H9 (cell line): Measurements from ENCODE around the gene ACER3. TPM values are rescaled to one million over a fixed set of nuclear protein-coding genes. Genes with fewer than 3 reads are reported as not detected.

Source experiments
- DNase-seq: peaks from one replicate; pipeline ENCODE4 v3.0.0-alpha.2; 2017
- H2AFZ ChIP-seq: one replicate; pipeline ENCODE4 v1.6.1; 2013; ENCODE audit warnings: mild to moderate bottlenecking, low read length, control low read depth, moderate library complexity
- H2AK5ac ChIP-seq: 2 replicates; pipeline ENCODE4 v1.6.1; 2013; ENCODE audit warnings: low read length, control low read depth, mixed read lengths; ENCODE audit not compliant: insufficient read length
- H2BK120ac ChIP-seq: one replicate; pipeline ENCODE4 v1.6.1; 2013; ENCODE audit warnings: low read depth, mild to moderate bottlenecking, low read length, control low read depth, inconsistent platforms; ENCODE audit not compliant: poor library complexity, severe bottlenecking
- H2BK12ac ChIP-seq: 2 replicates; pipeline ENCODE4 v1.6.1; 2013; ENCODE audit warnings: low read length, control low read depth, mixed read lengths, low read depth; ENCODE audit not compliant: insufficient read length
- H2BK15ac ChIP-seq: 2 replicates; pipeline ENCODE4 v1.6.1; 2013; ENCODE audit warnings: low read depth, low read length, control low read depth
- H2BK20ac ChIP-seq: one replicate; pipeline ENCODE4 v1.6.1; 2013; ENCODE audit warnings: low read depth, mild to moderate bottlenecking, low read length, control low read depth, inconsistent platforms; ENCODE audit not compliant: poor library complexity, severe bottlenecking
- H2BK5ac ChIP-seq: 2 replicates; pipeline ENCODE4 v1.6.1; 2013; ENCODE audit warnings: low read length, control low read depth, mixed read lengths; ENCODE audit not compliant: insufficient read length
- H3K14ac ChIP-seq: 2 replicates; pipeline ENCODE4 v1.6.1; 2013; ENCODE audit warnings: low read length, control low read depth; ENCODE audit not compliant: insufficient read depth
- H3K18ac ChIP-seq: 2 replicates; pipeline ENCODE4 v1.6.1; 2013; ENCODE audit warnings: low read depth, mild to moderate bottlenecking, mixed read lengths, low read length, control low read depth; ENCODE audit not compliant: insufficient read length
- H3K23ac ChIP-seq: 2 replicates; pipeline ENCODE4 v1.6.1; 2013; ENCODE audit warnings: low read length, control low read depth, mixed read lengths, low read depth; ENCODE audit not compliant: insufficient read length
- H3K23me2 ChIP-seq: 2 replicates; pipeline ENCODE4 v1.6.1; 2013; ENCODE audit warnings: low read depth, mild to moderate bottlenecking, mixed read lengths, low read length, control low read depth; ENCODE audit not compliant: insufficient read length, poor library complexity, severe bottlenecking
- H3K27ac ChIP-seq: 2 replicates; pipeline ENCODE4 v1.5.1; 2013; ENCODE audit warnings: low read length, control low read depth, mixed read lengths, low read depth; ENCODE audit not compliant: insufficient read length
- H3K27me3 ChIP-seq: 2 replicates; pipeline ENCODE4 v1.6.1; 2013; ENCODE audit warnings: low read length, control low read depth, inconsistent platforms; ENCODE audit not compliant: insufficient read depth
- H3K4ac ChIP-seq: 2 replicates; pipeline ENCODE4 v1.6.1; 2013; ENCODE audit warnings: low read depth, mild to moderate bottlenecking, control low read depth, inconsistent platforms, low read length, moderate library complexity
- H3K4me1 ChIP-seq: 2 replicates; pipeline ENCODE4 v1.6.1; 2013; ENCODE audit warnings: low read length, control low read depth, inconsistent platforms; ENCODE audit not compliant: insufficient read depth
- H3K4me2 ChIP-seq: 2 replicates; pipeline ENCODE4 v1.6.1; 2013; ENCODE audit warnings: low read length, control low read depth, mixed read lengths; ENCODE audit not compliant: insufficient read length, insufficient read depth
- H3K56ac ChIP-seq: 2 replicates; pipeline ENCODE4 v1.6.1; 2013; ENCODE audit warnings: low read depth, mild to moderate bottlenecking, mixed read lengths, low read length, control low read depth; ENCODE audit not compliant: insufficient read length
- H3K79me1 ChIP-seq: 2 replicates; pipeline ENCODE4 v1.6.1; 2013; ENCODE audit warnings: low read depth, mild to moderate bottlenecking, moderate library complexity, low read length, control low read depth, inconsistent platforms; ENCODE audit not compliant: insufficient read depth, poor library complexity, severe bottlenecking
- H3K79me2 ChIP-seq: 2 replicates; pipeline ENCODE4 v1.6.1; 2013; ENCODE audit warnings: low read length, control low read depth, inconsistent platforms; ENCODE audit not compliant: insufficient read depth
- H3K9ac ChIP-seq: 2 replicates; pipeline ENCODE4 v1.6.1; 2013; ENCODE audit warnings: low read length, control low read depth, mixed read lengths; ENCODE audit not compliant: insufficient read length; ENCODE audit errors: extremely low read depth
- H3K9me3 ChIP-seq: one replicate; pipeline ENCODE4 v1.6.1; 2013; ENCODE audit warnings: low read depth, low read length, inconsistent platforms; ENCODE audit not compliant: control insufficient read depth
- H3T11ph ChIP-seq: one replicate; pipeline ENCODE4 v1.6.1; 2013; ENCODE audit warnings: mild to moderate bottlenecking, low read length, control low read depth, inconsistent platforms
- H4K20me1 ChIP-seq: one replicate; pipeline ENCODE4 v1.6.1; 2013; ENCODE audit not compliant: control insufficient read depth, insufficient read length, insufficient read depth
- H4K5ac ChIP-seq: 2 replicates; pipeline ENCODE4 v1.6.1; 2013; ENCODE audit warnings: low read depth, mild to moderate bottlenecking, mixed read lengths, low read length, control low read depth; ENCODE audit not compliant: insufficient read length
- H4K8ac ChIP-seq: replicated peaks from 2 replicates; pipeline ENCODE4 v1.6.1; 2013; ENCODE audit warnings: low read length, control low read depth, mixed read lengths, low read depth; ENCODE audit not compliant: insufficient read length
- H4K91ac ChIP-seq: 2 replicates; pipeline ENCODE4 v1.6.1; 2013; ENCODE audit warnings: low read depth, mild to moderate bottlenecking, moderate library complexity, mixed read lengths, low read length, control low read depth; ENCODE audit not compliant: insufficient read length
- H3K27ac Mint-ChIP-seq, 3 experiments: 2 replicates in 2 of 3; 3 replicates in 1 of 3; pipeline ENCODE4 v1.8.0; 2020 to 2021; ENCODE audit warnings: mixed read lengths in 3 of 3, mild to moderate bottlenecking in 1 of 3, moderate library complexity in 1 of 3
- H3K27me3 Mint-ChIP-seq: 2 replicates; pipeline ENCODE4 v1.8.0; 2021; ENCODE audit warnings: low read depth, mild to moderate bottlenecking, moderate library complexity, mixed read lengths
- H3K36me3 Mint-ChIP-seq, 3 experiments: 2 replicates in 2 of 3; 3 replicates in 1 of 3; pipeline ENCODE4 v1.8.0; 2020 to 2021; ENCODE audit warnings: low read depth in 3 of 3, mixed read lengths in 3 of 3; ENCODE audit not compliant: insufficient read depth in 1 of 3
- H3K4me1 Mint-ChIP-seq, 2 experiments: 2 replicates each; pipeline ENCODE4 v1.8.0; 2020; ENCODE audit warnings: mixed read lengths in 2 of 2
- H3K4me3 Mint-ChIP-seq, 2 experiments: 2 replicates in 1 of 2; 3 replicates in 1 of 2; pipeline ENCODE4 v1.8.0; 2020 to 2021; ENCODE audit warnings: mild to moderate bottlenecking in 2 of 2, mixed read lengths in 2 of 2, moderate library complexity in 1 of 2
- H3K9me3 Mint-ChIP-seq, 2 experiments: 2 replicates in 1 of 2; 3 replicates in 1 of 2; pipeline ENCODE4 v1.8.0; 2020; ENCODE audit warnings: mild to moderate bottlenecking in 2 of 2, mixed read lengths in 2 of 2, moderate library complexity in 1 of 2
- CTCF ChIP-seq: fragments of 200-600 bp; sonication (generic); conservative IDR thresholded peaks from 3 replicates; pipeline ENCODE4 v1.8.0; 2021; ENCODE audit warnings: antibody characterized with exemption, mild to moderate bottlenecking
- WGBS: extraction: QIAGEN DNeasy Blood & Tissue Kit; methylation state at CpG from one replicate; pipeline ENCODE4 v1.1.7; 2013; ENCODE audit warnings: missing lambda C conversion rate, low lambda C conversion rate, mixed read lengths; ENCODE audit not compliant: insufficient read length; ENCODE audit errors: extremely low coverage; 5-methylcytosine and 5-hydroxymethylcytosine counted together
- total RNA-seq: library from RNA; stranded (reverse); gene quantifications from 2 replicates; pipeline ENCODE4 v1.2.1, GENCODE V29; 2021

ACER3 gene
- total RNA-seq, 1 experiment from 2014 or later: 14.7 TPM

GRCh38 chr11:77030834-77031414, 170.2 kb downstream of the ACER3 start:
- no peak overlapping the region for H3T11ph ChIP-seq
- Mint-ChIP-seq H3K36me3 (no peaks in the 10 kb centered on the region), H3K27ac (no peak overlapping the region), H3K27me3 (peaks cover 13% of the 10 kb centered on the region), H3K9me3 (no peaks in the 10 kb centered on the region; a peak in 1 of 5 replicates), H3K4me1 (peaks cover 6 to 11% of the 10 kb centered on the region in 2 experiments; a peak in 3 of 4 replicates), H3K4me3 (no peak overlapping the region)
- no peaks in the 10 kb centered on the region for H3K79me2 ChIP-seq
- no peak overlapping the region for H4K5ac ChIP-seq
- H3K4me2 ChIP-seq: no peak overlapping the region
- WGBS: no CpG with 5 or more reads among the region's 12 CpGs
- no peak overlapping the region for H2AFZ ChIP-seq
- H3K56ac ChIP-seq: no peak overlapping the region
- H2BK5ac ChIP-seq: no peak overlapping the region
- no peaks in the 10 kb centered on the region for H3K23me2 ChIP-seq
- H2BK15ac ChIP-seq: no peak overlapping the region
- no peak overlapping the region for H3K14ac ChIP-seq
- DNase-seq: no peak
- no peak overlapping the region for H2BK20ac ChIP-seq
- no peaks in the 10 kb centered on the region; the same call in 1 of the 2 replicates for H3K27me3 ChIP-seq
- H4K91ac ChIP-seq: no peak overlapping the region
- no peak overlapping the region for H3K18ac ChIP-seq
- H3K4ac ChIP-seq: no peak overlapping the region
- H3K23ac ChIP-seq: no peak overlapping the region
- no peaks in the 10 kb centered on the region for H3K79me1 ChIP-seq
- no peak overlapping the region for H4K8ac ChIP-seq
- TF ChIP-seq CTCF: peak; percentile 22; the same call in 1 of the 3 replicates
- H3K9ac ChIP-seq: no peak overlapping the region
- no peak overlapping the region for H2BK120ac ChIP-seq
- no peaks in the 10 kb centered on the region for H3K9me3 ChIP-seq
- no peak overlapping the region for H2BK12ac ChIP-seq
- H2AK5ac ChIP-seq: no peak overlapping the region
- H4K20me1 ChIP-seq: no peaks in the 10 kb centered on the region
- no peak overlapping the region for H3K27ac ChIP-seq
- H3K4me1 ChIP-seq: no peaks in the 10 kb centered on the region
